ENCODE results near the gene RAP1GAP.
"Not testable (repeated sequence)": the region's sequence is repeated elsewhere in the genome, so short reads cannot be mapped to it uniquely, and the experiment has no call there.

Gene RAP1GAP

GRCh38 chr1:21644906-21645305, 24.3 kb downstream of the RAP1GAP start:
- DNase-seq: no peak

GRCh38 chr1:21644348-21644747, 24.8 kb downstream of the RAP1GAP start:
- no peak for DNase-seq

- no peak for DNase-seq
Measured at GRCh38 chr1:21643624-21644023, 25.5 kb downstream of the RAP1GAP start.

- DNase-seq: no peak
Measured at GRCh38 chr1:21641967-21642739, 27.0 kb downstream of the RAP1GAP start.

- DNase-seq: no peak
Measured at GRCh38 chr1:21641537-21641936, 27.6 kb downstream of the RAP1GAP start.

GRCh38 chr1:21641076-21641475, 28.1 kb downstream of the RAP1GAP start:
- DNase-seq: no peak

- DNase-seq: no peak
Measured at GRCh38 chr1:21640653-21641052, 28.5 kb downstream of the RAP1GAP start.

GRCh38 chr1:21639594-21640041, 29.5 kb downstream of the RAP1GAP start:
- DNase-seq: no peak

GRCh38 chr1:21638531-21639341, 30.4 kb downstream of the RAP1GAP start:
- no peak for DNase-seq

- no peak for DNase-seq
Measured at GRCh38 chr1:21637514-21637913, 31.6 kb downstream of the RAP1GAP start.

- DNase-seq: no peak
Measured at GRCh38 chr1:21636029-21636428, 33.1 kb downstream of the RAP1GAP start.

- DNase-seq: peak; percentile 45
Measured at GRCh38 chr1:21634806-21635535, 34.2 kb downstream of the RAP1GAP start.

GRCh38 chr1:21633992-21634805, 35.0 kb downstream of the RAP1GAP start:
- no peak for DNase-seq

GRCh38 chr1:21633141-21633755, 35.9 kb downstream of the RAP1GAP start:
- DNase-seq: no peak

GRCh38 chr1:21631944-21632887, 36.9 kb downstream of the RAP1GAP start:
- no peak for DNase-seq

GRCh38 chr1:21631590-21631943, 37.6 kb downstream of the RAP1GAP start:
- DNase-seq: not testable (repeated sequence)

- DNase-seq: no peak
Measured at GRCh38 chr1:21630571-21631343, 38.4 kb downstream of the RAP1GAP start.

GRCh38 chr1:21629971-21630370, 39.2 kb downstream of the RAP1GAP start:
- DNase-seq: no peak

- no peak for DNase-seq
Measured at GRCh38 chr1:21628798-21629393, 40.3 kb downstream of the RAP1GAP start.

Data from right kidney (tissue), 1 donor.